Measurements from ENCODE around the gene ATP5ME. TPM values are rescaled to one million over a fixed set of nuclear protein-coding genes. Genes with fewer than 3 reads are reported as not detected.

The ATP5ME gene
- total and polyA plus RNA-seq, 4 donors: 31.4 to 621 (median 169) TPM

DNA sequence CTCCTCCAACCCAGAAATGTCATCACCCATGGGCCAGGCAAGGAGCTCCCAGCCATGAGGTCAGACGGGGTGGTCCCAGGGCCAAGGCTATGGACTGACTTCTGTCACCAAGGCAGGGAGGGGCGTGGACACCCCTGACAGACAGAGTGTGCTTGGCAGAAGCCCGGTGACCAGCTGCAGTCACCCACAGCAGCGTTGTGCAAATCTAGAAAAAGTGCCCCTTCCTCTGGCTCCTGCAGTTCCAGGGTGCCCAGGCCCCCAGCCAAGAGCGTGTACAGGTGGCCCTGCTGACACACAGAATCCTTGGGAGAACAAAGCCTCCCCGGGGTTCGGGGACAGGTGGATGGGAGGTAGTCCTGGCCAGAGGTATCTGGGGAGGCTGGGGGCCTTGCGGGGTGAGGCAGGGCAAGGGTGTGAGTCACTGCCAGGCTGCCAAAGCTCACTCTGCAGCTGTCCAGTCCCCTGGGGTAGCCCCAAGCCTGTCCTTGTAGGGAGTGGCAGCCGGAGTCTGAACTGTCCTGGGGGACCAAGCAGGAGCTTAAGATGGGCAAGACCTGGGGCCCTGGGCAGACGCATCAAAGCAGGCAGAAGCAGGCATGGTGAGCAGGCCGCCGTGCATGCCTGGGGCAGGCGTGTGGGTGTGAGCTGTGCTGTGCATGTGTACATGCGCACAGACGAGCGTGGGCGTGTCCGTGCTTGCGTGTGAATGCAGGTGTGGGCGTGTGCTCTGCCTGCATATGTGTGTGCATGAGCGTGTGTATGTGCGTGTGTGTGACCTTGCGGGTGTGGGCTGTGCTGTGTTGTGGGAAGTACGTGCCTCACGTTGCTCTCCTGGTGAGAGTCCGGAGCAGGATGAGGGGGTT, 3.6 kb upstream of the ATP5ME start:
- WGBS: 75% methylated on average over 26 of the region's 26 CpGs
- TF ChIP-seq SP1 (IDR thresholded peaks at IDR 0.05) (no peak), TAF1 (conservative IDR thresholded peaks at IDR 0.05) (no peak), JUND (IDR thresholded peaks at IDR 0.05) (no peak), YY1 (IDR thresholded peaks at IDR 0.05) (no peak), FOXA2 (IDR thresholded peaks at IDR 0.05) (no peak), HNF4G (IDR thresholded peaks at IDR 0.05) (no peak), NR2F2 (IDR thresholded peaks at IDR 0.05) (no peak), HNF4A (conservative IDR thresholded peaks at IDR 0.05) (no peak), RAD21 (IDR thresholded peaks at IDR 0.05) (no peak), FOXA1 (IDR thresholded peaks at IDR 0.05) (no peak)
- TF ChIP-seq, protein P1, sequence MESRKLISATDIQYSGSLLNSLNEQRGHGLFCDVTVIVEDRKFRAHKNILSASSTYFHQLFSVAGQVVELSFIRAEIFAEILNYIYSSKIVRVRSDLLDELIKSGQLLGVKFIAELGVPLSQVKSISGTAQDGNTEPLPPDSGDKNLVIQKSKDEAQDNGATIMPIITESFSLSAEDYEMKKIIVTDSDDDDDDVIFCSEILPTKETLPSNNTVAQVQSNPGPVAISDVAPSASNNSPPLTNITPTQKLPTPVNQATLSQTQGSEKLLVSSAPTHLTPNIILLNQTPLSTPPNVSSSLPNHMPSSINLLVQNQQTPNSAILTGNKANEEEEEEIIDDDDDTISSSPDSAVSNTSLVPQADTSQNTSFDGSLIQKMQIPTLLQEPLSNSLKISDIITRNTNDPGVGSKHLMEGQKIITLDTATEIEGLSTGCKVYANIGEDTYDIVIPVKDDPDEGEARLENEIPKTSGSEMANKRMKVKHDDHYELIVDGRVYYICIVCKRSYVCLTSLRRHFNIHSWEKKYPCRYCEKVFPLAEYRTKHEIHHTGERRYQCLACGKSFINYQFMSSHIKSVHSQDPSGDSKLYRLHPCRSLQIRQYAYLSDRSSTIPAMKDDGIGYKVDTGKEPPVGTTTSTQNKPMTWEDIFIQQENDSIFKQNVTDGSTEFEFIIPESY (IDR thresholded peaks at IDR 0.05): no peak
- H3K9ac ChIP-seq (ENCODE audit: low read depth in 1 of 2, low read length in 2 of 2): no peak overlapping the region
- DNase-seq (ENCODE audit: low spot score): no peak
- peaks cover 13 to 25% (median 18%) of the 10 kb centered on the region in 4 donors for H3K4me1 ChIP-seq (ENCODE audit: control insufficient read depth in 4 of 4, insufficient read depth in 4 of 4, low read length in 3 of 4)
- peaks cover 0 to 2% (median under 1%) of the 10 kb centered on the region in 4 donors for H3K36me3 ChIP-seq (ENCODE audit: control insufficient read depth in 4 of 4, insufficient read depth in 3 of 4, low read depth in 1 of 4, low read length in 3 of 4)
- H3K9me3 ChIP-seq (ENCODE audit: control insufficient read depth in 4 of 4, low read length in 3 of 4): no peaks in the 10 kb centered on the region
- H3K4me3 ChIP-seq (ENCODE audit: low read depth in 1 of 3, low read length in 3 of 3): no peak overlapping the region
- no peak overlapping the region for H3K27ac ChIP-seq (ENCODE audit: low read depth in 1 of 2, low read length in 2 of 2)
- H3K27me3 ChIP-seq (ENCODE audit: control insufficient read depth in 4 of 4, insufficient read depth in 4 of 4, low read length in 3 of 4): no peaks in the 10 kb centered on the region

DNA sequence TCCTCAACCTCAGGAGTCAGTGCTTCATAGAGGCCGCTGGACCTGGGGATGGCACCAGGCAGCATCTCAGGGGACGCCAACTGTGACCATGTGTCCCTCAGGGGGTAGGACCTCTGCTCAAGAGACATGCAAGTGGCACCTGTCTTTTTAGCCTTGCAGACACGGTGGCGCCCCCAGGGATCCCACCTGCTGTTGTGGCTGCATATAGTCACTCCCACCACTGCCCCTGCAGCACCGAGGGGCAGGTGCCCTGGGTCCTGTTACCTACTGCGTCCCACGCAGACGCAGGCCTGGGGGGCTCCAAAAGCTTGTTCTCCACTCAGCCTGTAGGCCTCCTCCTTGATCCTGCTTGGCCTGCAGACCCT, 2.8 kb upstream of the ATP5ME start:
- no peak overlapping the region for H3K4me3 ChIP-seq (ENCODE audit: low read depth in 1 of 3, low read length in 3 of 3)
- H3K9ac ChIP-seq (ENCODE audit: low read depth in 1 of 2, low read length in 2 of 2): no peak overlapping the region
- no peak overlapping the region for H3K27ac ChIP-seq (ENCODE audit: low read depth in 1 of 2, low read length in 2 of 2)
- TF ChIP-seq HNF4G (IDR thresholded peaks at IDR 0.05) (no peak), RAD21 (IDR thresholded peaks at IDR 0.05) (no peak), FOXA2 (IDR thresholded peaks at IDR 0.05) (no peak), HNF4A (conservative IDR thresholded peaks at IDR 0.05) (no peak), NR2F2 (IDR thresholded peaks at IDR 0.05) (no peak), SP1 (IDR thresholded peaks at IDR 0.05) (no peak), GABPA (IDR thresholded peaks at IDR 0.05 in 1 of 2, conservative IDR thresholded peaks at IDR 0.05 in 1 of 2) (no peak), RXRA (IDR thresholded peaks at IDR 0.05) (no peak), TAF1 (conservative IDR thresholded peaks at IDR 0.05) (no peak), FOXA1 (IDR thresholded peaks at IDR 0.05) (no peak), YY1 (IDR thresholded peaks at IDR 0.05) (no peak), JUND (IDR thresholded peaks at IDR 0.05) (no peak), EGR1 (IDR thresholded peaks at IDR 0.05; ENCODE audit: low read depth in 2 of 2) (no peak)
- TF ChIP-seq, protein P2, sequence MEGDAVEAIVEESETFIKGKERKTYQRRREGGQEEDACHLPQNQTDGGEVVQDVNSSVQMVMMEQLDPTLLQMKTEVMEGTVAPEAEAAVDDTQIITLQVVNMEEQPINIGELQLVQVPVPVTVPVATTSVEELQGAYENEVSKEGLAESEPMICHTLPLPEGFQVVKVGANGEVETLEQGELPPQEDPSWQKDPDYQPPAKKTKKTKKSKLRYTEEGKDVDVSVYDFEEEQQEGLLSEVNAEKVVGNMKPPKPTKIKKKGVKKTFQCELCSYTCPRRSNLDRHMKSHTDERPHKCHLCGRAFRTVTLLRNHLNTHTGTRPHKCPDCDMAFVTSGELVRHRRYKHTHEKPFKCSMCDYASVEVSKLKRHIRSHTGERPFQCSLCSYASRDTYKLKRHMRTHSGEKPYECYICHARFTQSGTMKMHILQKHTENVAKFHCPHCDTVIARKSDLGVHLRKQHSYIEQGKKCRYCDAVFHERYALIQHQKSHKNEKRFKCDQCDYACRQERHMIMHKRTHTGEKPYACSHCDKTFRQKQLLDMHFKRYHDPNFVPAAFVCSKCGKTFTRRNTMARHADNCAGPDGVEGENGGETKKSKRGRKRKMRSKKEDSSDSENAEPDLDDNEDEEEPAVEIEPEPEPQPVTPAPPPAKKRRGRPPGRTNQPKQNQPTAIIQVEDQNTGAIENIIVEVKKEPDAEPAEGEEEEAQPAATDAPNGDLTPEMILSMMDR (IDR thresholded peaks at IDR 0.05; ENCODE audit: low read depth, low read length, missing input control): no peak
- TF ChIP-seq, protein P1 (IDR thresholded peaks at IDR 0.05): no peak
- TF ChIP-seq, protein P3, sequence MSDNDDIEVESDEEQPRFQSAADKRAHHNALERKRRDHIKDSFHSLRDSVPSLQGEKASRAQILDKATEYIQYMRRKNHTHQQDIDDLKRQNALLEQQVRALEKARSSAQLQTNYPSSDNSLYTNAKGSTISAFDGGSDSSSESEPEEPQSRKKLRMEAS (IDR thresholded peaks at IDR 0.05): no peak
- TF ChIP-seq, protein P4, sequence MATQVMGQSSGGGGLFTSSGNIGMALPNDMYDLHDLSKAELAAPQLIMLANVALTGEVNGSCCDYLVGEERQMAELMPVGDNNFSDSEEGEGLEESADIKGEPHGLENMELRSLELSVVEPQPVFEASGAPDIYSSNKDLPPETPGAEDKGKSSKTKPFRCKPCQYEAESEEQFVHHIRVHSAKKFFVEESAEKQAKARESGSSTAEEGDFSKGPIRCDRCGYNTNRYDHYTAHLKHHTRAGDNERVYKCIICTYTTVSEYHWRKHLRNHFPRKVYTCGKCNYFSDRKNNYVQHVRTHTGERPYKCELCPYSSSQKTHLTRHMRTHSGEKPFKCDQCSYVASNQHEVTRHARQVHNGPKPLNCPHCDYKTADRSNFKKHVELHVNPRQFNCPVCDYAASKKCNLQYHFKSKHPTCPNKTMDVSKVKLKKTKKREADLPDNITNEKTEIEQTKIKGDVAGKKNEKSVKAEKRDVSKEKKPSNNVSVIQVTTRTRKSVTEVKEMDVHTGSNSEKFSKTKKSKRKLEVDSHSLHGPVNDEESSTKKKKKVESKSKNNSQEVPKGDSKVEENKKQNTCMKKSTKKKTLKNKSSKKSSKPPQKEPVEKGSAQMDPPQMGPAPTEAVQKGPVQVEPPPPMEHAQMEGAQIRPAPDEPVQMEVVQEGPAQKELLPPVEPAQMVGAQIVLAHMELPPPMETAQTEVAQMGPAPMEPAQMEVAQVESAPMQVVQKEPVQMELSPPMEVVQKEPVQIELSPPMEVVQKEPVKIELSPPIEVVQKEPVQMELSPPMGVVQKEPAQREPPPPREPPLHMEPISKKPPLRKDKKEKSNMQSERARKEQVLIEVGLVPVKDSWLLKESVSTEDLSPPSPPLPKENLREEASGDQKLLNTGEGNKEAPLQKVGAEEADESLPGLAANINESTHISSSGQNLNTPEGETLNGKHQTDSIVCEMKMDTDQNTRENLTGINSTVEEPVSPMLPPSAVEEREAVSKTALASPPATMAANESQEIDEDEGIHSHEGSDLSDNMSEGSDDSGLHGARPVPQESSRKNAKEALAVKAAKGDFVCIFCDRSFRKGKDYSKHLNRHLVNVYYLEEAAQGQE (IDR thresholded peaks at IDR 0.05): no peak
- TF ChIP-seq, protein P5, sequence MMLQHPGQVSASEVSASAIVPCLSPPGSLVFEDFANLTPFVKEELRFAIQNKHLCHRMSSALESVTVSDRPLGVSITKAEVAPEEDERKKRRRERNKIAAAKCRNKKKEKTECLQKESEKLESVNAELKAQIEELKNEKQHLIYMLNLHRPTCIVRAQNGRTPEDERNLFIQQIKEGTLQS (IDR thresholded peaks at IDR 0.05): no peak
- no peaks in the 10 kb centered on the region for H3K9me3 ChIP-seq (ENCODE audit: control insufficient read depth in 4 of 4, low read length in 3 of 4)
- DNase-seq (ENCODE audit: low spot score): no peak
- H3K36me3 ChIP-seq (ENCODE audit: control insufficient read depth in 4 of 4, insufficient read depth in 3 of 4, low read depth in 1 of 4, low read length in 3 of 4): peaks cover 3 to 8% (median 5%) of the 10 kb centered on the region in 4 donors
- peaks cover 13 to 25% (median 18%) of the 10 kb centered on the region in 4 donors for H3K4me1 ChIP-seq (ENCODE audit: control insufficient read depth in 4 of 4, insufficient read depth in 4 of 4, low read length in 3 of 4)
- 87% methylated on average over 8 of the region's 8 CpGs for WGBS
- no peaks in the 10 kb centered on the region for H3K27me3 ChIP-seq (ENCODE audit: control insufficient read depth in 4 of 4, insufficient read depth in 4 of 4, low read length in 3 of 4)

Data from liver (tissue), 9 donors.